Lung (tissue), 12 donors: Measurements from ENCODE around the gene UNC5C. TPM values are rescaled to one million over a fixed set of nuclear protein-coding genes. Genes with fewer than 3 reads are reported as not detected.

ENCODE experiments used
- ATAC-seq: fragments of 200-7000 bp; cut with Tn5 transposase; one replicate; pipeline ENCODE4 v1.9.1; 2020; ENCODE audit warnings: moderate number of reproducible peaks; ENCODE audit not compliant: insufficient read depth, low FRiP score
- DNase-seq, 3 donors: peaks; one replicate each; pipeline ENCODE4 v3.0.0-alpha.2; 2013 to 2017
- H3K27ac ChIP-seq, 2 donors: one replicate each; pipeline ENCODE4 v1.5.1; 2013; ENCODE audit warnings: mild to moderate bottlenecking in 2 of 2, moderate library complexity in 2 of 2, control low read depth in 1 of 2, inconsistent platforms in 1 of 2, low read depth in 1 of 2, low read length in 1 of 2
- H3K27me3 ChIP-seq, 3 donors: one replicate each; pipeline ENCODE4 v1.5.1; 2013; ENCODE audit warnings: low read length in 2 of 3; ENCODE audit not compliant: control insufficient read depth in 3 of 3, insufficient read depth in 3 of 3
- H3K36me3 ChIP-seq, 4 donors: one replicate each; pipeline ENCODE4 v1.5.1; 2013; ENCODE audit warnings: low read length in 4 of 4, mild to moderate bottlenecking in 1 of 4, moderate library complexity in 1 of 4; ENCODE audit not compliant: control insufficient read depth in 4 of 4, insufficient read depth in 4 of 4
- H3K4me1 ChIP-seq, 5 donors: one replicate each; pipeline ENCODE4 v1.5.1; 2013; ENCODE audit warnings: low read length in 5 of 5, mild to moderate bottlenecking in 2 of 5, moderate library complexity in 1 of 5; ENCODE audit not compliant: control insufficient read depth in 5 of 5, insufficient read depth in 5 of 5
- H3K4me3 ChIP-seq: one replicate; pipeline ENCODE4 v1.5.1; 2013; ENCODE audit warnings: mild to moderate bottlenecking, control low read depth, moderate library complexity
- H3K9ac ChIP-seq, 2 donors: one replicate each; pipeline ENCODE4 v1.5.1; 2013; ENCODE audit warnings: low read length in 2 of 2, control low read depth in 1 of 2; ENCODE audit not compliant: insufficient read depth in 1 of 2
- H3K9me3 ChIP-seq, 4 donors: one replicate each; pipeline ENCODE4 v1.5.1; 2013; ENCODE audit warnings: low read length in 3 of 4, mild to moderate bottlenecking in 1 of 4, moderate library complexity in 1 of 4; ENCODE audit not compliant: control insufficient read depth in 4 of 4, insufficient read depth in 3 of 4
- CTCF ChIP-seq: IDR thresholded peaks from 2 replicates; pipeline ENCODE4 v1.5.1; 2012; ENCODE audit warnings: mild to moderate bottlenecking; ENCODE audit errors: control extremely low read depth, extremely low read depth
- WGBS, 2 donors: extraction: QIAGEN DNeasy Blood & Tissue Kit; methylation state at CpG; one replicate each; pipeline ENCODE4 v1.1.7; 2013; 5-methylcytosine and 5-hydroxymethylcytosine counted together
- polyA plus RNA-seq, 2 donors: library from polyadenylated mRNA; stranded (reverse); fragments of 200-250 nt; gene quantifications; one replicate each; pipeline ENCODE4 v1.2.1, GENCODE V29; 2013
- total RNA-seq, 2 donors: library from RNA; depleted of rRNA in 1 of 2; stranded (reverse); fragments of >200 nt in 1 of 2; gene quantifications; one replicate each; pipeline ENCODE4 v1.2.1, GENCODE V29; 2014 to 2021
- donor health status: control.
- donor health status: control.
- donor health status: Bipolar disorder and iron deficiency.
- donor health status: healthy.
- donor health status: DM: yes; HTN: yes; CAD: no.

The UNC5C gene
- total and polyA plus RNA-seq, 4 donors, result 0.55 to 27.9 (median 3.8) TPM

- DNase-seq (no peak), ATAC-seq (no peak)
- no peaks in the 10 kb centered on the region for H3K27me3 ChIP-seq
- no peaks in the 10 kb centered on the region for H3K4me1 ChIP-seq
- peaks cover 0 to 21% (median 7%) of the 10 kb centered on the region in 4 donors for H3K36me3 ChIP-seq
- no peak overlapping the region for H3K27ac ChIP-seq
- TF ChIP-seq CTCF, result no peak
- H3K4me3 ChIP-seq, result no peak overlapping the region
- peaks cover 0 to 7% (median under 1%) of the 10 kb centered on the region in 4 donors for H3K9me3 ChIP-seq
- H3K9ac ChIP-seq, result no peak overlapping the region
Measured at GRCh38 chr4:95238554-95238953, 310.2 kb downstream of the UNC5C start.

GRCh38 chr4:95232358-95233156 is 316.2 kb downstream of the UNC5C start:
- 60 to 73% methylated on average over 7 of the region's 7 CpGs for WGBS, 2 donors
- no peak overlapping the region for H3K9ac ChIP-seq
- no peaks in the 10 kb centered on the region for H3K9me3 ChIP-seq
- H3K27ac ChIP-seq, result no peak overlapping the region
- DNase-seq (peak in 2 of 3 donors; percentile 17 to 22), ATAC-seq (no peak)
- TF ChIP-seq CTCF, result no peak
- H3K27me3 ChIP-seq, result no peaks in the 10 kb centered on the region
- H3K4me1 ChIP-seq, result peaks cover 0 to 6% (median 2%) of the 10 kb centered on the region in 5 donors
- H3K4me3 ChIP-seq, result no peak overlapping the region
- peaks cover 0 to 3% (median 0%) of the 10 kb centered on the region in 4 donors for H3K36me3 ChIP-seq

GRCh38 chr4:95231681-95232080 is 317.1 kb downstream of the UNC5C start:
- Histone ChIP-seq H3K27ac (no peak overlapping the region), H3K4me3 (no peak overlapping the region), H3K36me3 (peaks cover 0 to 1% (median 0%) of the 10 kb centered on the region in 4 donors), H3K4me1 (peaks cover 0 to 6% (median 2%) of the 10 kb centered on the region in 5 donors), H3K9me3 (no peaks in the 10 kb centered on the region), H3K27me3 (no peaks in the 10 kb centered on the region), H3K9ac (no peak overlapping the region)
- no peak for TF ChIP-seq CTCF
- ATAC-seq (no peak), DNase-seq (no peak)
